Epithelial cell of prostate (primary cell): ENCODE results near the gene SHROOM3.
A peak's percentile ranks its signal among the peaks of the same experiment; 100 is the strongest.

ENCODE experiments used
- DNase-seq: peaks from one replicate; pipeline ENCODE4 v3.0.0-alpha.2; 2011; ENCODE audit warnings: low read depth, low spot score
- H3K27ac ChIP-seq: fragments of 450-650 bp; 2 replicates; pipeline ENCODE4 v1.5.1; 2017; ENCODE audit warnings: mild to moderate bottlenecking

The SHROOM3 gene

GRCh38 chr4:76610751-76611547 lies 175.9 kb downstream of the SHROOM3 start:
- peak overlapping the region; percentile 58 for H3K27ac ChIP-seq
- DNase-seq: no peak

GRCh38 chr4:76611616-76612207 lies 176.7 kb downstream of the SHROOM3 start:
- DNase-seq: no peak
- H3K27ac ChIP-seq: peak overlapping the region; percentile 58

GRCh38 chr4:76614589-76614988 lies 179.6 kb downstream of the SHROOM3 start:
- no peak overlapping the region for H3K27ac ChIP-seq
- DNase-seq: no peak

GRCh38 chr4:76615999-76616398 lies 181.0 kb downstream of the SHROOM3 start:
- H3K27ac ChIP-seq: no peak overlapping the region
- DNase-seq: no peak

GRCh38 chr4:76616526-76616925 lies 181.5 kb downstream of the SHROOM3 start:
- DNase-seq: no peak
- no peak overlapping the region for H3K27ac ChIP-seq

- no peak for DNase-seq
- H3K27ac ChIP-seq: peak overlapping the region; percentile 73
Observed at GRCh38 chr4:76620723-76621468, 185.9 kb downstream of the SHROOM3 start.

GRCh38 chr4:76622126-76622525 lies 187.1 kb downstream of the SHROOM3 start:
- peak overlapping the region; percentile 73 for H3K27ac ChIP-seq
- DNase-seq: peak; percentile 34

GRCh38 chr4:76622717-76623116 lies 187.7 kb downstream of the SHROOM3 start:
- no peak for DNase-seq
- peak overlapping the region; percentile 73 for H3K27ac ChIP-seq

GRCh38 chr4:76623217-76624045 lies 188.4 kb downstream of the SHROOM3 start:
- H3K27ac ChIP-seq: peak overlapping the region; percentile 73

GRCh38 chr4:76624241-76624681 lies 189.2 kb downstream of the SHROOM3 start:
- no peak for DNase-seq
- H3K27ac ChIP-seq: peak overlapping the region; percentile 73

More at GRCh38 chr4:76623217-76624045, 188.4 kb downstream of the SHROOM3 start:
- DNase-seq: no peak

- H3K27ac ChIP-seq: no peak overlapping the region
- DNase-seq: no peak
Observed at GRCh38 chr4:76624931-76625715, 190.1 kb downstream of the SHROOM3 start.

- H3K27ac ChIP-seq: no peak overlapping the region
- DNase-seq: no peak
Observed at GRCh38 chr4:76626686-76627465, 191.8 kb downstream of the SHROOM3 start.

- no peak overlapping the region for H3K27ac ChIP-seq
- no peak for DNase-seq
Observed at GRCh38 chr4:76628251-76628650, 193.2 kb downstream of the SHROOM3 start.

GRCh38 chr4:76630741-76631140 lies 195.7 kb downstream of the SHROOM3 start:
- H3K27ac ChIP-seq: no peak overlapping the region
- DNase-seq: no peak

- DNase-seq: peak; percentile 41
- peak overlapping the region; percentile 47 for H3K27ac ChIP-seq
Observed at GRCh38 chr4:76634220-76634619, 199.2 kb downstream of the SHROOM3 start.

- DNase-seq: peak; percentile 44
- H3K27ac ChIP-seq: peak overlapping the region; percentile 43
Observed at GRCh38 chr4:76637712-76638361, 202.8 kb downstream of the SHROOM3 start.

- H3K27ac ChIP-seq: peak overlapping the region; percentile 20
- peak; percentile 59 for DNase-seq
Observed at GRCh38 chr4:76639288-76639687, 204.3 kb downstream of the SHROOM3 start.

- H3K27ac ChIP-seq: no peak overlapping the region
- DNase-seq: no peak
Observed at GRCh38 chr4:76640353-76640910, 205.4 kb downstream of the SHROOM3 start.
